HepG2 (cell line): Measurements from ENCODE around the gene SSR2. TPM values are rescaled to one million over a fixed set of nuclear protein-coding genes. Genes with fewer than 3 reads are reported as not detected.

ENCODE experiments used
- ATAC-seq: fragments of 200-7000 bp; cut with Tn5 transposase; 3 replicates; pipeline ENCODE4 v1.9.1; 2020; ENCODE audit warnings: mild to moderate bottlenecking, moderate library complexity
- BruUV-seq: library from RNA; stranded (reverse); fragments of 400-500 nt; replicated peaks from 2 replicates; lab custom pipeline; 2021; lab: Mats Ljungman, UMichigan
- CTCF ChIA-PET: fragments of 300-600 bp; formaldehyde crosslinking; extraction: SDS; loops from one replicate; lab custom pipeline; 2021; ENCODE audit warnings: low total read pairs, inconsistent platforms, low intra/inter-chr PET ratio; lab: Yijun Ruan, JAX
- POLR2A ChIA-PET: fragments of 350-600 bp; sonication (Branson Sonifier 250); formaldehyde crosslinking; loops from one replicate; lab custom pipeline; 2020; ENCODE audit warnings: antibody characterized with exemption, inconsistent platforms; lab: Yijun Ruan, JAX
- DNase-seq: peaks from one replicate; pipeline ENCODE4 v3.0.0-alpha.2; 2015; ENCODE audit warnings: low spot score
- FAIRE-seq: peaks from 3 replicates; lab custom pipeline; 2011; peaks lifted over from hg19 to GRCh38; lab: Jason Lieb, UNC
- H2AFZ ChIP-seq: one replicate; pipeline ENCODE4 v1.6.1; 2011; ENCODE audit warnings: low read length, inconsistent platforms
- H3K27ac ChIP-seq: fragments of 300-600 bp; 3 replicates; pipeline ENCODE4 v1.8.0; 2011; ENCODE audit warnings: mixed run types, mild to moderate bottlenecking, mixed read lengths, low read length, inconsistent platforms; ENCODE audit not compliant: insufficient read depth; ENCODE audit errors: extremely low read length
- H3K27me3 ChIP-seq, 2 experiments: fragments of 200-600 bp in 1 of 2; 2 replicates in 1 of 2; 3 replicates in 1 of 2; pipeline versions ENCODE4 v1.6.0 to v1.8.0; 2011; ENCODE audit warnings: low read length in 2 of 2, mild to moderate bottlenecking in 2 of 2, moderate library complexity in 2 of 2, inconsistent platforms in 1 of 2; ENCODE audit not compliant: insufficient read depth in 2 of 2, control insufficient read depth in 1 of 2
- H3K36me3 ChIP-seq, 2 experiments: fragments of 200-600 bp in 1 of 2; replicated peaks in 1 of 2; 2 replicates in 1 of 2; 3 replicates in 1 of 2; pipeline versions ENCODE4 v1.5.1 to v1.8.0; 2011; ENCODE audit warnings: low read length in 2 of 2, inconsistent platforms in 1 of 2; ENCODE audit not compliant: insufficient read depth in 2 of 2, control insufficient read depth in 1 of 2
- H3K4me1 ChIP-seq: 2 replicates; pipeline ENCODE4 v1.5.1; 2012; ENCODE audit warnings: low read length, inconsistent platforms; ENCODE audit not compliant: insufficient read depth
- H3K4me2 ChIP-seq: 2 replicates; pipeline ENCODE4 v1.6.0; 2011; ENCODE audit warnings: low read depth, low read length, inconsistent platforms
- H3K4me3 ChIP-seq, 3 experiments: fragments of 200-600 bp in 1 of 3; sonication (generic), shearing (Covaris generic) in 1 of 3; replicated peaks in 1 of 3; 2 replicates each; pipeline ENCODE4 v1.5.1; 2011 to 2016; ENCODE audit warnings: low read length in 3 of 3, inconsistent platforms in 2 of 3, low read depth in 2 of 3, mild to moderate bottlenecking in 2 of 3, control low read depth in 1 of 3, mixed read lengths in 1 of 3; ENCODE audit not compliant: insufficient read depth in 1 of 3
- H3K79me2 ChIP-seq: one replicate; pipeline ENCODE4 v1.6.1; 2011; ENCODE audit warnings: low read length, inconsistent platforms; ENCODE audit not compliant: insufficient read depth
- H3K9ac ChIP-seq: 2 replicates; pipeline ENCODE4 v1.6.0; 2011; ENCODE audit warnings: mild to moderate bottlenecking, low read depth, low read length, inconsistent platforms; ENCODE audit not compliant: insufficient read depth
- H3K9me3 ChIP-seq: 2 replicates; pipeline ENCODE4 v1.5.1; 2012; ENCODE audit warnings: mild to moderate bottlenecking, low read length
- H4K20me1 ChIP-seq: 2 replicates; pipeline ENCODE4 v1.6.0; 2011; ENCODE audit warnings: inconsistent platforms, mild to moderate bottlenecking, low read length, moderate library complexity; ENCODE audit not compliant: insufficient read depth
- ATF7-NPFF ChIP-seq: sonication (generic); formaldehyde crosslinking; IDR thresholded peaks from 2 replicates; pipeline ENCODE4 v1.8.1; 2023; ENCODE audit warnings: mild to moderate bottlenecking, low read depth, missing genetic modification reagents, moderate library complexity
- CSRNP2 ChIP-seq: sonication (generic); formaldehyde crosslinking; conservative IDR thresholded peaks from 2 replicates; pipeline ENCODE4 v1.8.0; 2022; ENCODE audit warnings: low read depth, missing genetic modification reagents
- HIC2 ChIP-seq: sonication (generic); formaldehyde crosslinking; IDR thresholded peaks from 2 replicates; pipeline ENCODE4 v1.9.0; 2022; ENCODE audit warnings: low read depth, missing genetic modification reagents
- HNF4A ChIP-seq: sonication (generic); formaldehyde crosslinking; IDR thresholded peaks from 2 replicates; pipeline ENCODE4 v1.4.0; 2020; ENCODE audit warnings: missing genetic modification reagents
- HNF4G ChIP-seq, 2 experiments: sonication (generic) in 1 of 2; formaldehyde crosslinking in 1 of 2; IDR thresholded peaks; 2 replicates each; pipeline versions ENCODE4 v1.4.0 to v1.6.1; 2011 to 2020; ENCODE audit warnings: borderline replicate concordance in 2 of 2, low read depth in 2 of 2, mild to moderate bottlenecking in 2 of 2, low read length in 1 of 2, missing genetic modification reagents in 1 of 2, moderate library complexity in 1 of 2
- MYNN ChIP-seq: sonication (generic); formaldehyde crosslinking; IDR thresholded peaks from 2 replicates; pipeline ENCODE4 v1.4.0; 2020; ENCODE audit warnings: mild to moderate bottlenecking, low read depth, missing genetic modification reagents
- REPIN1 ChIP-seq: sonication (generic); formaldehyde crosslinking; IDR thresholded peaks from 2 replicates; pipeline ENCODE4 v1.8.0; 2022; ENCODE audit warnings: missing genetic modification reagents, low read depth, mild to moderate bottlenecking, borderline replicate concordance
- RNF2 ChIP-seq: fragments of 450-650 bp; conservative IDR thresholded peaks from 2 replicates; pipeline ENCODE4 v1.6.1; 2016; ENCODE audit warnings: low read depth
- SALL2 ChIP-seq: sonication (generic); formaldehyde crosslinking; IDR thresholded peaks from 2 replicates; pipeline ENCODE4 v1.8.1; 2023; ENCODE audit warnings: mild to moderate bottlenecking, missing genetic modification reagents, inconsistent platforms
- ZNF724P ChIP-seq: sonication (generic); formaldehyde crosslinking; IDR thresholded peaks from 2 replicates; pipeline ENCODE4 v1.8.0; 2022; ENCODE audit warnings: missing genetic modification reagents, borderline replicate concordance
- ZNF839 ChIP-seq: sonication (generic); formaldehyde crosslinking; IDR thresholded peaks from 2 replicates; pipeline ENCODE4 v1.4.0; 2020; ENCODE audit warnings: missing genetic modification reagents, mild to moderate bottlenecking, borderline replicate concordance
- ZSCAN31 ChIP-seq: sonication (generic); formaldehyde crosslinking; IDR thresholded peaks from 2 replicates; pipeline ENCODE4 v1.5.0; 2020; ENCODE audit warnings: low read depth, mild to moderate bottlenecking, missing genetic modification reagents
- WGBS: methylation state at CpG from one replicate; pipeline ENCODE4 v1.1.6; 2017; ENCODE audit warnings: low lambda C conversion rate; 5-methylcytosine and 5-hydroxymethylcytosine counted together
- in situ Hi-C: cut with HindIII; loops from 2 replicates; pipeline ENCODE4 v1.10.0; 2017; ENCODE audit warnings: low pct_unique_long_range_greater_than_20kb; ENCODE audit not compliant: extremely low pct_ligation_motif_present
- intact Hi-C: fragments of 100-400 bp; cut with micrococcal nuclease; formaldehyde crosslinking; loops from one replicate; pipeline ENCODE4 v1.10.0; 2022; ENCODE audit not compliant: unreplicated experiment
- polyA plus RNA-seq, 8 experiments: library from polyadenylated mRNA; depleted of rRNA in 3 of 8; stranded (reverse) in 7 of 8; unstranded in 1 of 8; fragments of >200 nt; fragmentation: Illumina TruSeq in 4 of 8; extraction: Trizol in 4 of 8; gene quantifications; 2 replicates each; pipeline versions ENCODE4 v1.2.1 to v1.2.3, GENCODE V29; 2011 to 2016; ENCODE audit warnings: low read depth in 4 of 8, missing spikeins in 1 of 8, mixed read lengths in 1 of 8; ENCODE audit not compliant: insufficient read depth in 1 of 8
- total RNA-seq, 5 experiments: library from RNA; depleted of rRNA; stranded (reverse); fragments of >200 nt; fragmentation: Illumina TruSeq; extraction: Trizol; gene quantifications; 2 replicates each; pipeline ENCODE4 v1.2.3, GENCODE V29; 2016; ENCODE audit warnings: low read depth in 1 of 5
- TF ChIP-seq, protein P1 (sequence below): sonication (generic); formaldehyde crosslinking; IDR thresholded peaks from 2 replicates; pipeline ENCODE4 v1.5.1; 2020; ENCODE audit warnings: mild to moderate bottlenecking, missing genetic modification reagents, moderate library complexity

Gene SSR2
- total and polyA plus RNA-seq, 2 of the 13 experiments (the other 11 are each of a cell fraction or from before 2014, with no cell fraction given): 284 to 461 TPM

DNA sequence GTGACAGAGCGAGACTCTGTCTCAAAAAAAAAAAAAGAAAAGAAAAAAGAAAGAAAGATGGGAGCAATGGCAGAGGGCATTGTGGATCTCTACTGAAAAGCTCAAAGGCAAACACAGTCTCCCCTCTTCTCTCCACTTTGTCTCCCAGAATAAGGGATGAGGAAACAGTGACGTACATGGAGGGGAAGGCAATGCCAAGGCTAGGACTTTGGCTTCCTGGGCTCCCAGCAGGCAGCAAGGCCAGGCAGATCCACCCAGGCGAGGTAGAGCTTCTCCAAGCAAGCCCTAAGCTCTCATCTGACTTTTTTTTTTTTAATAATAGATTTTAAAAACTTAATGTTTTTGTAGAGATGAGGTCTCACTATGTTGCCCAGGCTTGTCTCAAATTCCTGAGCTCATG lies 47.0 kb downstream of the SSR2 start (continued):
- TF ChIP-seq CSRNP2: no peak
- TF ChIP-seq ATF7-NPFF: no peak
- no peak for TF ChIP-seq RNF2

DNA sequence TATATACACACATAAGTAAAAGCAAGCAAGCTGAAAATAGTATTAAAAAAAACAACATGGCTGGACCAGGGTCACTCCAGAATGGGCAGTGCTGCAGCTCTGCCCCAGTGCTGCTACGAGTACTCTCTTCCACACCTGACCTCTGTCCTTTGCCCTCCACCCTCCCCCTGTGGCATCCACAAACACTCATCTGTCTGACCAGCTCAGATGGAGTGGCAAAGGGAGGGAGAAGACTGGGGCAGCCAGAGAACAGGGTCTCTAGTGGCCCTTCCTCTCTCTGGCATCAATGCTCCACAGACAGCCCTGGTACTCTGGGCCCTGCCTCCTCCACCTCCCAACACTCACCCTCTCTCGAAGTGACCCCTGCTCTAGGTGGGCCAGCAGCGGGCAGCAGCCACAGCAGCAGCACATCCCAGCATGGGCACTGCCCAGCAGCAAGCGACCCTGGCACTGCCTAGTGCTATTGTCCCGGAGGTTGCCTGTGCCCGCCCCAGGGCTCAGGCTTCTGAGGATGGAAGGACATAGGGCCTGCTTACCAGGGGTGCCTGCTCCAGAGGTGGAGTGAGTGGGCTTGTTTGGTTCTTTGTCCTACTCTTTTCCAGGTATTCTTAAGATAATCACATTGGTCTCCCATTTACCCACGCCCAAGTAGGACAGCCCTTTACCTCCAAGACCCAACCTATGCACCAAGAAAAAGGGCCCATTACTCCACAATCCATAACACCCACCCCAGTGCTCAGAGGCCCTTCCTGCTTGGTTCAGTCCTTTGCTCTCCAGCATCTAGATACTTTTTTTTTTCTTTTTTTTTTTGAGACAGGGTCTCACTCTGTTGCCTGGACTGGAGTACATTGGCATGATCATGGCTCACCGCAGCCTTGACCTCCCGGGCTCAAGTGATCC lies 48.6 kb downstream of the SSR2 start:
- DNase-seq: no peak
- 83% methylated on average over 6 of the region's 9 CpGs for WGBS
- peaks cover 10 to 18% of the 10 kb centered on the region in 2 experiments; a peak in 4 of 5 replicates for H3K36me3 ChIP-seq
- peaks cover 65% of the 10 kb centered on the region for H3K79me2 ChIP-seq
- ATAC-seq: peak; percentile 22; the same call in 2 of the 3 replicates
- no TSS peak for BruUV-seq
- peak; percentile 18 for FAIRE-seq
- no peak overlapping the region for H3K9ac ChIP-seq
- H3K27ac ChIP-seq: no peak overlapping the region
- no peaks in the 10 kb centered on the region for H3K27me3 ChIP-seq
- no peak overlapping the region; a peak in 1 of 6 replicates for H3K4me3 ChIP-seq
- H3K9me3 ChIP-seq: no peaks in the 10 kb centered on the region
- H3K4me1 ChIP-seq: peaks cover 95% of the 10 kb centered on the region
- intact Hi-C loops: no loop called here
- H4K20me1 ChIP-seq: 0 out of 2 replicates have a peak, but pooled peaks cover 2% of the 10 kb centered on the region
- peak overlapping the region; percentile 33 for H3K4me2 ChIP-seq
- ChIA-PET POLR2A (interaction anchor here (0.5 to 3.7 kb wide), 3 partner anchors 11 to 161 kb away, joined by 3 to 17 read pairs (median 17); no protein-coding TSS in a partner anchor), CTCF (no interaction called here)
- in situ Hi-C loops: no loop called here
- no peak overlapping the region for H2AFZ ChIP-seq
- TF ChIP-seq MYNN (CRISPR knock-in tag) (no peak), SALL2 (CRISPR knock-in tag) (no peak), ZSCAN31 (CRISPR knock-in tag) (no peak), HIC2 (CRISPR knock-in tag) (peak; percentile 63; the same call in 1 of the 2 replicates), ZNF839 (CRISPR knock-in tag) (no peak), HNF4G (IDR thresholded peaks at IDR 0.05; ENCODE audit: borderline replicate concordance, low read depth, low read length) (peak; percentile 28; the same call in 1 of the 2 replicates), HNF4G (CRISPR knock-in tag; IDR thresholded peaks at IDR 0.05; ENCODE audit: borderline replicate concordance, low read depth) (no peak), ZNF724P (CRISPR knock-in tag) (no peak), HNF4A (CRISPR knock-in tag) (peak; percentile 42; the same call in 1 of the 2 replicates), REPIN1 (CRISPR knock-in tag) (no peak)
- TF ChIP-seq, protein P1, sequence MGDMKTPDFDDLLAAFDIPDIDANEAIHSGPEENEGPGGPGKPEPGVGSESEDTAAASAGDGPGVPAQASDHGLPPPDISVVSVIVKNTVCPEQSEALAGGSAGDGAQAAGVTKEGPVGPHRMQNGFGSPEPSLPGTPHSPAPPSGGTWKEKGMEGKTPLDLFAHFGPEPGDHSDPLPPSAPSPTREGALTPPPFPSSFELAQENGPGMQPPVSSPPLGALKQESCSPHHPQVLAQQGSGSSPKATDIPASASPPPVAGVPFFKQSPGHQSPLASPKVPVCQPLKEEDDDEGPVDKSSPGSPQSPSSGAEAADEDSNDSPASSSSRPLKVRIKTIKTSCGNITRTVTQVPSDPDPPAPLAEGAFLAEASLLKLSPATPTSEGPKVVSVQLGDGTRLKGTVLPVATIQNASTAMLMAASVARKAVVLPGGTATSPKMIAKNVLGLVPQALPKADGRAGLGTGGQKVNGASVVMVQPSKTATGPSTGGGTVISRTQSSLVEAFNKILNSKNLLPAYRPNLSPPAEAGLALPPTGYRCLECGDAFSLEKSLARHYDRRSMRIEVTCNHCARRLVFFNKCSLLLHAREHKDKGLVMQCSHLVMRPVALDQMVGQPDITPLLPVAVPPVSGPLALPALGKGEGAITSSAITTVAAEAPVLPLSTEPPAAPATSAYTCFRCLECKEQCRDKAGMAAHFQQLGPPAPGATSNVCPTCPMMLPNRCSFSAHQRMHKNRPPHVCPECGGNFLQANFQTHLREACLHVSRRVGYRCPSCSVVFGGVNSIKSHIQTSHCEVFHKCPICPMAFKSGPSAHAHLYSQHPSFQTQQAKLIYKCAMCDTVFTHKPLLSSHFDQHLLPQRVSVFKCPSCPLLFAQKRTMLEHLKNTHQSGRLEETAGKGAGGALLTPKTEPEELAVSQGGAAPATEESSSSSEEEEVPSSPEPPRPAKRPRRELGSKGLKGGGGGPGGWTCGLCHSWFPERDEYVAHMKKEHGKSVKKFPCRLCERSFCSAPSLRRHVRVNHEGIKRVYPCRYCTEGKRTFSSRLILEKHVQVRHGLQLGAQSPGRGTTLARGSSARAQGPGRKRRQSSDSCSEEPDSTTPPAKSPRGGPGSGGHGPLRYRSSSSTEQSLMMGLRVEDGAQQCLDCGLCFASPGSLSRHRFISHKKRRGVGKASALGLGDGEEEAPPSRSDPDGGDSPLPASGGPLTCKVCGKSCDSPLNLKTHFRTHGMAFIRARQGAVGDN (CRISPR knock-in tag): peak; percentile 79
